HG02870 (cell line): ENCODE measurements around the gene EGFL7.

Source experiments
- ATAC-seq: cut with Tn5 transposase; IDR thresholded peaks from one replicate; pipeline ENCODE4 v1.9.1; 2021; ENCODE audit warnings: mild to moderate bottlenecking, moderate library complexity; ENCODE audit not compliant: unreplicated experiment

The EGFL7 gene

GRCh38 chr9:136662656-136663581 lies at the start of gene EGFL7:
EGFL7 (plus strand) TSS chr9:136662916; CDS start chr9:136668283, 5,367 bp downstream.
- no peak for ATAC-seq

- ATAC-seq, result no peak
Observed at GRCh38 chr9:136613824-136614371, 48.8 kb upstream of the EGFL7 start.

DNA sequence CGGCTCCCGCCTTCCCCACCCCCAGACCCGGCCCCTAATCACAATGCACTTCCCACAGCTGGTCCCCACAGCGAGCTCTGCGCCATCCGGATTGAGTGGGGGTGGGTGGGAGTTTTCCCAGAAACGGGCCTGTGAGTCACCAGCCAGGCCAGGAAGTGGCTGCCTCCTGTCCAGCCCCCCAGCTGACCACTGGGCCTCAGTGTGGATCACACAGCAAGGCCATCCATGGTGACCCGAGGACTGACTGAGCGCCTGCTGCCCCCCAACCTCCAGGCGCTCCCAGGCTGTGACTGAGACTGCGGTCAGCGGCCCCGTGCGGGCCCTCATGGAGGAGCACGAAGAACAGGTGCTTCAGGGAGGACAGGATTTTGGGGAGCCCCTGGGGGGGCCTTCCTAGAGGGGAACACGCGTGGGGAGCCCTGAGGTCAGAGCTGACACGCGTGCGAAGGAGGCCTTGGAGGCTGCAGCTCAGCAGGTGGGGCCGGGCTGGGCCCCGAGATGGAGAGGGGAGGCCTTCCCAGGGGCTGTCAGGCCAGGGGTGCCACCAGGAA lies 48.3 kb upstream of the EGFL7 start:
- ATAC-seq, result no peak

- no peak for ATAC-seq
Observed at GRCh38 chr9:136614967-136615623, 47.6 kb upstream of the EGFL7 start.

DNA sequence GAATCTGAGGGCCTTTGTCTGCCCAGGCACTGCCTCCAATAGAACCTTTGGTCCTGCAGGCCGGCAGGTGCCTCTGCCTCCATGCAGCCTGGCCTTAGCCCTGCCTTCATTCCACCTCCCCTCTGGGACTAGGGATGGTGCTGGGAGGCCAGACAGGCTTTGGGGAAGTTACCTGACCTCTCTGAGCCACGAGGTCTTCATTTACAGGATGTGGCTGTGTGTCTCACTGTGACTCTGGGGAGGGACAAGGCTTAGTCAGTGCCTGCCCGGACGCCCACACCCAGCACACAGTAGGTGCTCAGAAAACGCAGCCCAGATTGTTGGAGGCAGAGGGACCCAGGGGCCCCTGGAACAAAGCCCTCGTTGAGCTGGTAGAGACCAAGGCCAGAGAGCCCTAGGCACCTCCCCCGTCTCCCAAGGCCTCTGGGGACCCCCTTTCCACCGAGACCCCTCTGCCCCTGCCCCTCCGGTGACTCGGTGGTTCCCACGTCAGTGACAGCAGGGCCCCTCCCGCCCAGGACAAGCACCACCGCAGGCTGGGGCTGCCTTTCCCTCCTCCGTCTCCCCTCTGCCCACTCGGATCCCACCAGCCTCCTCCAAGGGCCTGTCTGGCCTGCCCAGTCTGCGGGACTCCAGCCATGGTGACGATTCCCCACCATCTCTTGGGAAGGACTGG lies 46.9 kb upstream of the EGFL7 start:
- ATAC-seq, result no peak

GRCh38 chr9:136616307-136616635 lies 46.4 kb upstream of the EGFL7 start:
- ATAC-seq, result no peak

DNA sequence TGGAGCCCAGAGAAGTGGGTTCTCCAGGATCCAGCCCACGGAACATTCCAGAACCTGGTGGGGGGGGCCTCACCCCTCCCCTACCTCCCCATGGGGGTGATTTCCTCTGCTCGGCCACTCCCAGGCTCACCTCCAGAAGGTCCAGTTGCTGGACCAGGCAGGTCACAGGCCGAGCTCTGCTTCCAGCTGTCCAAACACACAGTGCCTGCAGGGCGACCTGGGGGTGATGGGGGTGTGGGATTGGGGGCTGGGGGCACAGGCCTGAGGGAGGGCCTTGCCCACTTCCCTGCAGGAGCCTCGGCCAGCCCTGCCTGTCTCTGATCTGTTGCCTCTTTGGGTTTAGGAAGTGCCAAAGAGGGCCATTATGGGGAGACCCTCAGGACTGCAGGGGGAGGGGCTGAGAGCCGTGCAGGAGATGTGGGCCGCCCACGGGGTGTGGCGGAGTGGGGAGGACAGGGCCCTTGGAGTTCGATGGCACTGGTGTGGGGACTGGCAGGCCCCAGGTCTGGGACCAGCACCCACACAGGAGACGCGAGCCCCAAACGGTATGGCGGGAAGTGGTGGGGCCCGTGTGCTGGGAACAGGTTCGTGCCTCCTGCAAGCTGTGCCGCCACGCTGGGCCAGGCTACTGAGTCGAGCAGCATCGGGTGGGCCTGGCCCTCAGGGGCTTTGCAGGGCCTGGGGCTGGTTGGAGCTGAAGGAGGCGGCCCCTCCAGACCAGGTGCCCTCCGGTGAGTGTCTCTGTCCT lies 45.6 kb upstream of the EGFL7 start:
- no peak for ATAC-seq

- no peak for ATAC-seq
Observed at GRCh38 chr9:136617746-136618579, 44.8 kb upstream of the EGFL7 start.

DNA sequence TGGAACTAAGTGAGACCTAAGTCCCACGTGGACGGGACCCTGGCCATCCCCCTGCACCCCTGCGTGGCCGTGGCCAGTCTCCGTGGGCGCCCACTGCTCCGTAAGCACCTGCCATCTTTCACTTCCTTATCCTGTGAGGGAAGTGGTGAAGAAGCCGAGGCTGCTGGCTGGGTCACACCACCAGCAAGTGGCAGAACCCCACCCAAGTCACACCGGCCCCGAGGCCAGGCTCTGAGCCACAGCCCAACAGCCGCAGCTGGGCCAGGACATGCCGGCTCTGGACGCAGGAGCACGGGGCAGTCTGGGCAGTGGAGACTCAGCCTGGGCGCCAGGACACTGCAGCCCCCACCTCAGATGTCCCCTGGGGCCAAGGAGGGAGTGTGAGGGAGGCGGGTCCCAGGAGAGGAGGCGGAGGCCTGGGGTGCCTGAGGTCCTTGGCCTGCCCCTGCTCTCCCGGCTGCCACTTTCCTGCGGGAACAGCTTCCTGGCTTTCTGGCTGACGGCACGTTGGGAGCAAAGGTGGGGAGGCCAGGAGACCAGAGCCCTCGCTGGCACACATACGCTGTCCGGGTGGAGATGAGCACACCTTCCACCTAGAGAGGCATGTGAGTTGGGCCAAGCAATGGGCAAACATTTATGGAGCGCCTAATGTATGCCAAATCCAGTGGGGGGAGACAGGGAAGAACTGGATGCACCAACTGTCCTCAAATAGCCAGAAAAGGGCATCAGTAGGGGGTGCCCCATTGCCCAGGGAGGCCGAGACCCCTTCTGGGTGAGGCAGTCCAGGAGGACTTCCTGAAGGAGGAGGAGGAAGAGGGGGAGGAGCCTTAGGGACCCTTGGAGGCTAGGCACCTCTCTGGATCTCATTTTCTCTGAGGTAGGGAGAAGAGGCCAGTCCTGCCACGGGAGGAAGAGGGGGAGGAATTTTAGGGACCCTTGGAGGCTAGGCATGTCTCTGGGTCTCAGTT lies 43.9 kb upstream of the EGFL7 start:
- no peak for ATAC-seq

GRCh38 chr9:136619742-136620440 lies 42.8 kb upstream of the EGFL7 start:
- ATAC-seq, result no peak

GRCh38 chr9:136620441-136621018 lies 42.2 kb upstream of the EGFL7 start:
- no peak for ATAC-seq

DNA sequence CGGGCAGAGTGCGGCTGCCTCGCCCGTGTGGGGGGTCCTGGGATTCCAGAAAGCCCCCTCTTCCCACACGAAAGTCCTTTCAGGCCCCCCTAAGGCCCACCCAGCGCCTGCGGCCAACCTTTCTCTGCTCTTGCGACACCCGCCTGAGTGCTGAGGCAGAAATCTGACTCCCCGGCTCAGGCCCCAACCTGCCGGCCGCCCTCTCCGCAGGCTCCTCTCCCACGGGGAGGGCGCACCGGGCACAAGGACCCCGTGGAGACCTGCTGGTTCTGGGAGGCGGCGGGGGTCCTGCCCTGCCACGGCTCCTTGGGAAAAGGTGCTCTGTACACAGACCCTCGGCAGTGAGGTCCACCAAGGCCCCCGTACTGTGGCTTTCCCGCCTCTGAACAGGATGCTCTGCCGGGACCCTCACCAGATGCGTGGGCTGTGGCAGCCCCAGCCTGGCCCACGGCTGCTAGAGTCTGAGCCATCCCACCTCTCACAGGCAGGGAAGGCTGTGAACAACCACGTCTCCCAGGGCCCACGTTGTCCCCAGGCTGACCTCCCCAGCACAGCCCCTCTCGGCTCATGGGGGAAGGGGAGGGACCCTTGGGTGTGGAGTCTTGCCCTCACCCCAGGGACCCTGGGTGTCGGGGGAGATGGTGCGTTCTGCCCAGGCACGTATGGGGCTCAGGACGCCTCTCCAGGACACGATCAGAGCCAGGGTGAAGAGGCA lies 41.5 kb upstream of the EGFL7 start:
- ATAC-seq, result no peak

GRCh38 chr9:136621734-136622093 lies 41.0 kb upstream of the EGFL7 start:
- no peak for ATAC-seq

- ATAC-seq, result no peak
Observed at GRCh38 chr9:136622538-136622948, 40.2 kb upstream of the EGFL7 start.

- ATAC-seq, result no peak
Observed at GRCh38 chr9:136623016-136623841, 39.5 kb upstream of the EGFL7 start.

- no peak for ATAC-seq
Observed at GRCh38 chr9:136623842-136624183, 38.9 kb upstream of the EGFL7 start.
